GM12874 (cell line): ENCODE data around the gene FGF12.
A peak's percentile ranks its signal among the peaks of the same experiment; 100 is the strongest.

ENCODE experiments used
- TF ChIP-seq, protein P1 (sequence below): IDR thresholded peaks from 2 replicates; pipeline ENCODE4 v1.5.1; 2011; ENCODE audit warnings: low read depth, mild to moderate bottlenecking, control low read depth, low read length, moderate library complexity; ENCODE audit not compliant: insufficient read depth

Gene FGF12

DNA sequence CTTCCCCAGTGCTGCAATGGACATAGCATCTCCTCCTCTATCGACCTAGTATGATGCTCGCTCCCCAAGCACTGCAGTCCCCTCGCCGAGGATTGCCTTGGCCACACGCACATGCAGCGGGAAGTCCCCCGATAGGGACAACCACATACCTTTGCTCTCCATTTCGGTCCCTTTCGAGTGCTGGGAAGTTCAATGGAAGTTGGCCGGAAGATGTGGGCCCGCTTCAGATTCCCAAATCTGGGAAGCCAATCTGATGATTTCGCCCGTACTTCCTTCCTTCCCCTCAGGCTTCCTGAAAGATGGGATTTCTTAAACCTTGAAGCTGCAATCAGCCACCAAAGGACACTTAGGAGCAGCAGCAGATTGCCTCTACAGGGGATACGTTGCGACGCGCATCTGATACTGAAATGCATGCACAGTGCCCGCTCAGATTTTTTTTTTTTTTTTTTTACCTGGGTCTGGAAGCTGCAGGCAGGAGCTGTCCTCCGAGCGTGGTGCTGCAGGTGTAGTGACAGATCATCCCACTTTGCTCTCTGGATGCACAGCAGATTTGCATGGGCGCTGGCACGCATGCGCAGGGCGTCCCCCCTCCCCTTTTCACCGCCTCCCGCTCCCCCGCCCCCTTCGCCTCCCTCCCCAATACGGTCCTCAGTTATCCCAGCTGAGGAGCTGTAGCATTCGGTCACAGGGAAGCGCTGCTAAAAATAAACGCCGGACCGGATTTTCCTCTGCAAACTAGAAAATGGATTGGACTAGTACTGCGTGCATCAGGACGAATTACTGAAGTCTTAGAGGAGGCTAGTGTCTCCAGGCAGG lies at the start of gene FGF12:
Gene FGF12 (minus strand): TSS at position 510 of the 816 bp plus-strand sequence.
- TF ChIP-seq, protein P1, sequence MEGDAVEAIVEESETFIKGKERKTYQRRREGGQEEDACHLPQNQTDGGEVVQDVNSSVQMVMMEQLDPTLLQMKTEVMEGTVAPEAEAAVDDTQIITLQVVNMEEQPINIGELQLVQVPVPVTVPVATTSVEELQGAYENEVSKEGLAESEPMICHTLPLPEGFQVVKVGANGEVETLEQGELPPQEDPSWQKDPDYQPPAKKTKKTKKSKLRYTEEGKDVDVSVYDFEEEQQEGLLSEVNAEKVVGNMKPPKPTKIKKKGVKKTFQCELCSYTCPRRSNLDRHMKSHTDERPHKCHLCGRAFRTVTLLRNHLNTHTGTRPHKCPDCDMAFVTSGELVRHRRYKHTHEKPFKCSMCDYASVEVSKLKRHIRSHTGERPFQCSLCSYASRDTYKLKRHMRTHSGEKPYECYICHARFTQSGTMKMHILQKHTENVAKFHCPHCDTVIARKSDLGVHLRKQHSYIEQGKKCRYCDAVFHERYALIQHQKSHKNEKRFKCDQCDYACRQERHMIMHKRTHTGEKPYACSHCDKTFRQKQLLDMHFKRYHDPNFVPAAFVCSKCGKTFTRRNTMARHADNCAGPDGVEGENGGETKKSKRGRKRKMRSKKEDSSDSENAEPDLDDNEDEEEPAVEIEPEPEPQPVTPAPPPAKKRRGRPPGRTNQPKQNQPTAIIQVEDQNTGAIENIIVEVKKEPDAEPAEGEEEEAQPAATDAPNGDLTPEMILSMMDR = no peak

DNA sequence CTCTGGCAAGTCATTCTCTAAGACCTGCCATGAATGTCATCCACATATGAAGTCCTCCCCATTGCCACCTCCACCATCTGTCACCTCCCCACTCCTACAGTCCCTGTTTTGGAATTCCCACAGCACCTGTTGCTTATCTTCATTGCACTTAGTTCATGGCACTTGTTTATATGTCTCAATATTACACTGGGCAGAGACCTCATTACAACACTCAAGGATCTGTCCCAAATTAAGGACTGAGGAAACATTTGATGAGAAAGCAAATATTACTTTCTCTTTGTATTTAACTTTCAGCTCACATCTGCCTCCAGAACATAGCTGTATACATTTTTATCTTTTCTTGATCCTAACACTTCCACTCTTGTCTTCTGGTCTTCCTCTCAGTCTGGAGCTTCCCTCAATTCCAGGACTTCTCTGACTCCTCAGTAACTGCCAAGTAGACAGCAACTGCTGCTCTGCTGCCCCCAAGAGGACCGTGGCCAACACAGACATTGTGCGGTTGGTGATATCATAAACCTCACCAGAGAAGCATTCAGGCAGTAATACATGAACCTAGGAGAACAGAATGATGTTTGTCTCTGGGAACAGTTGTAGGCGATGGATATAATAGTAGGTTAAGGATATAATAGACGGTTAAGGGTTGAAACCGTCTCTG lies 45.0 kb upstream of the FGF12 start:
- TF ChIP-seq, protein P1 = peak; percentile 41; the same call in 1 of the 2 replicates

DNA sequence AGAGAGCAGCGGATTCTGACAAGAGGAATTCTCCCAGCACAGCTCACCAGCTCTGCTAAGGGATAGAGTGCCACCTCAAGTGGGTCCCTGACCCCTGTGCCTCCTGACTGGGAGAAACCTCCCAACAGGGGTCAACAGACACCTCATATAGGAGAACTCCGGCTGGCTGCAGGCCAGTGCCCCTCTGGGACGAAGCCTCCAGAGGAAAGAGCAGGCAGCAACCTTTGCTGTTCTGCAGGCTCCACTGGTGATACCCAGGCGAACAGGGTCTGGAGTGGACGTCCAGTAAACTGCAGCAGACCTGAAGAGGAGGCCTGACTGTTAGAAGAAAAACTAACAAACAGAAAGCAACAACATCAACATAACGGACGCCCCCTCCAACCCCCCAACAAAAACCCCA lies 31.3 kb upstream of the FGF12 start:
- TF ChIP-seq, protein P1 = no peak

DNA sequence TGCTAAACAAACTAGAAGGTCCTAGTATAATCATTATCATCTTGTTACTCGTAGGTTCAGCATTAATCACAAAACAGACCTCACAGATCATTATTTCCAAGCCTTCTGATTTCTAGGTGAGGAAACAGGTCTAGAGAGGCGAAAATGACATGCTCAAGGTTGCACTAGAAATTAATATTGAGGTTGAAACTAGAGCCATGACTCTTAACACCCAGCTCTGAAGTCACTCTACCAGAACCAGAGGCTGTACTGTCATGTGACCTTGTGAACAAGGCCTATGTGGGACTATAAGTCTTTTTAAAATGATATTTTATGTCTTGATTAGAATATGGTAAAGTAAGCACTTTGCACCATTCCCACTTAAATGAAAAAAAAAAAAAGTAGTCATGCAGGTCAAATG lies 23.8 kb upstream of the FGF12 start:
- TF ChIP-seq, protein P1 = no peak

DNA sequence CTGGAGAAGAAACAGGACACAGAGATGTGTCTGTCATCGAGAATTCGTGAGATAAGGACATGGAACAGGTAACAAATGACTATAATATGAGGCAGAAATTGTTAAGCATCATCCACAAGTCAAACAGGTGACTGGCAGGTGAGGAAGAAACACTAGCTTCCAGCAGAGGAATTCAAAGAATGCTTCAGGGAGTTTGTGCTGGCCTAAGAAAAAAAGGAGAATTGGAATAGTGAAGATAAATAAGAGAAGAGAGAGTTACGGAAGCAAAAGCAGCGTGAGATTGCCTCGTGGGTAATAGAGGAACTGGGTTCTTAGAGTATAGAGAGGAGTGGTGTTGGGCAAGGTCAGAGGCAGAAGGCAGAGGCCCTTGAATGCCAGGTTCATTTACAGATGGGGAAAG lies 22.9 kb upstream of the FGF12 start:
- TF ChIP-seq, protein P1 = no peak

DNA sequence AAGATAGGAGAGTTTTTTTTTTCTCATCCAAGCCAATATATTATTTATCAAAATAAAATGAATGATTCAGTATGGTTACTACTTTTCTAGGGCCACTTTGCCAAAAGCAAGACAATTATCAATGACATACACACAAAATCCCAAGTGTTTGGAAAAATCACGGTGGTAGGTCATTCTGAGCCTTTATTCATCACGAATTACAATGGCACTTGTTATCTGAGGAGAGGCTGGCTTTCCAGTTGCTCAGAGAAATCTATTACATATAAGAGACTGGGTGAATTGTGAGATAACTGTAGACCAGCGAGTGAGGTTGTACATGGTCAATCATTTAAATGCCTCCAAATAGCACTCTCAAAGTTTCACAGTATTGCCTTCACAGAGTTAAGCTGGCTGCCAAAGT lies 20.4 kb upstream of the FGF12 start:
- TF ChIP-seq, protein P1 = no peak

DNA sequence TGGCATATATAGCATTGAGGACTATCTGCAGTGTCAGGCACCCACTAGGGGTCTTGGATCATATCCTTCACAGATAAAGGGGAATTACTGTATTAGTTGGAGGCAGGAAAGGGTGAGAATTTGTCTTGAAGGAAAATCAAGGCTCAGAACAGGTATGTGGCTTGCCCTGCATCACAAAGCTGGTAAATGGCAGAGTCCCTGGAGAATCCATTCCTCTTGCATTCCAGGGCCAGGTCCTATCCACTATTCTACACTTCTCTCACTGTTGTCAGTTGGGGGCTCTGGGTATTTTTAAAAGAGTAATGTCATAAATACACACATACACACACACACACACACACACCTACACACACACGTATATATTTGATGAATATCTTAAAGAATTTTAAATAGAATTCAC lies 19.8 kb upstream of the FGF12 start:
- TF ChIP-seq, protein P1 = no peak
